ENCODE results near the gene GZF1.
A peak's percentile ranks its signal among the peaks of the same experiment; 100 is the strongest.

Gene GZF1

GRCh38 chr20:23361119-23361475, 885 bp upstream of the GZF1 start:
- peak overlapping the region; percentile 71 for H3K4me3 ChIP-seq (ENCODE audit: low read depth, low read length)
- no peak for DNase-seq (ENCODE audit: low read depth)
- TF ChIP-seq MYC (IDR thresholded peaks at IDR 0.05; ENCODE audit: low read depth, low read length): no peak
- TF ChIP-seq POLR2A (IDR thresholded peaks at IDR 0.05; ENCODE audit: extremely low read depth, insufficient read length): no peak
- TF ChIP-seq CTCF (IDR thresholded peaks at IDR 0.05; ENCODE audit: low read depth, low read length): no peak
- no peak for TF ChIP-seq MAX (IDR thresholded peaks at IDR 0.05; ENCODE audit: low read depth, low read length)

- peak; percentile 86 for DNase-seq (ENCODE audit: low read depth)
- peak overlapping the region; percentile 72 for H3K4me3 ChIP-seq (ENCODE audit: low read depth, low read length)
- TF ChIP-seq MAX (IDR thresholded peaks at IDR 0.05; ENCODE audit: low read depth, low read length) (peak; percentile 63; the same call in 1 of the 2 replicates), POLR2A (IDR thresholded peaks at IDR 0.05; ENCODE audit: extremely low read depth, insufficient read length) (no peak), MYC (IDR thresholded peaks at IDR 0.05; ENCODE audit: low read depth, low read length) (peak; percentile 61; the same call in 1 of the 2 replicates)
Measured at GRCh38 chr20:23362392-23363256, 642 bp downstream of the GZF1 start.

GRCh38 chr20:23363257-23363649, 1.3 kb downstream of the GZF1 start:
- peak overlapping the region; percentile 72 for H3K4me3 ChIP-seq (ENCODE audit: low read depth, low read length)
- no peak for TF ChIP-seq POLR2A (IDR thresholded peaks at IDR 0.05; ENCODE audit: extremely low read depth, insufficient read length)
- no peak for TF ChIP-seq CTCF (IDR thresholded peaks at IDR 0.05; ENCODE audit: low read depth, low read length)
- TF ChIP-seq MYC (IDR thresholded peaks at IDR 0.05; ENCODE audit: low read depth, low read length): no peak
- DNase-seq (ENCODE audit: low read depth): no peak

- peak overlapping the region; percentile 9 for H3K4me3 ChIP-seq (ENCODE audit: low read depth, low read length)
- TF ChIP-seq MYC (IDR thresholded peaks at IDR 0.05; ENCODE audit: low read depth, low read length) (no peak), POLR2A (IDR thresholded peaks at IDR 0.05; ENCODE audit: extremely low read depth, insufficient read length) (no peak), MAX (IDR thresholded peaks at IDR 0.05; ENCODE audit: low read depth, low read length) (no peak)
- DNase-seq (ENCODE audit: low read depth): no peak
Measured at GRCh38 chr20:23365390-23366165, 3.6 kb downstream of the GZF1 start.

- TF ChIP-seq MYC (IDR thresholded peaks at IDR 0.05; ENCODE audit: low read depth, low read length) (no peak), CTCF (IDR thresholded peaks at IDR 0.05; ENCODE audit: low read depth, low read length) (no peak), POLR2A (IDR thresholded peaks at IDR 0.05; ENCODE audit: extremely low read depth, insufficient read length) (no peak), MAX (IDR thresholded peaks at IDR 0.05; ENCODE audit: low read depth, low read length) (no peak)
- H3K4me3 ChIP-seq (ENCODE audit: low read depth, low read length): peak overlapping the region; percentile 9
- no peak for DNase-seq (ENCODE audit: low read depth)
Measured at GRCh38 chr20:23366384-23366783, 4.4 kb downstream of the GZF1 start.

GRCh38 chr20:23367770-23368169, 5.8 kb downstream of the GZF1 start:
- TF ChIP-seq POLR2A (IDR thresholded peaks at IDR 0.05; ENCODE audit: extremely low read depth, insufficient read length) (no peak), MAX (IDR thresholded peaks at IDR 0.05; ENCODE audit: low read depth, low read length) (no peak), CTCF (IDR thresholded peaks at IDR 0.05; ENCODE audit: low read depth, low read length) (no peak), MYC (IDR thresholded peaks at IDR 0.05; ENCODE audit: low read depth, low read length) (no peak)
- DNase-seq (ENCODE audit: low read depth): no peak

More at GRCh38 chr20:23367770-23368169, 5.8 kb downstream of the GZF1 start:
- H3K4me3 ChIP-seq (ENCODE audit: low read depth, low read length): no peak overlapping the region
